ENCODE data around the gene ASIC1.

The ASIC1 gene

GRCh38 chr12:50052964-50053363, 4.4 kb upstream of the ASIC1 start:
- TF ChIP-seq CTCF (IDR thresholded peaks at IDR 0.05; ENCODE audit: low read depth, low read length): no peak
- no peak overlapping the region for H3K4me3 ChIP-seq (replicated peaks in 1 of 2; ENCODE audit: low read depth in 2 of 2, low read length in 2 of 2)
- no peak for DNase-seq (ENCODE audit: low read depth in 2 of 2)

GRCh38 chr12:50053583-50053982, 3.8 kb upstream of the ASIC1 start:
- H3K4me3 ChIP-seq (replicated peaks in 1 of 2; ENCODE audit: low read depth in 2 of 2, low read length in 2 of 2): no peak overlapping the region
- no peak for TF ChIP-seq CTCF (IDR thresholded peaks at IDR 0.05; ENCODE audit: low read depth, low read length)
- no peak for DNase-seq (ENCODE audit: low read depth in 2 of 2)

GRCh38 chr12:50055831-50056638, 1.4 kb upstream of the ASIC1 start:
- no peak overlapping the region for H3K4me3 ChIP-seq (replicated peaks in 1 of 2; ENCODE audit: low read depth in 2 of 2, low read length in 2 of 2)
- peak; percentile 54 to 56 for DNase-seq (ENCODE audit: low read depth in 2 of 2)
- peak; percentile 99 for TF ChIP-seq CTCF (IDR thresholded peaks at IDR 0.05; ENCODE audit: low read depth, low read length)

- no peak for DNase-seq (ENCODE audit: low read depth in 2 of 2)
- H3K4me3 ChIP-seq (replicated peaks in 1 of 2; ENCODE audit: low read depth in 2 of 2, low read length in 2 of 2): peak overlapping the region in 1 of 2 donors; percentile 63
- no peak for TF ChIP-seq CTCF (IDR thresholded peaks at IDR 0.05; ENCODE audit: low read depth, low read length)
Measured at GRCh38 chr12:50056639-50056976, 788 bp upstream of the ASIC1 start.

GRCh38 chr12:50057896-50058670, 687 bp downstream of the ASIC1 start:
- no peak for DNase-seq (ENCODE audit: low read depth in 2 of 2)
- peak overlapping the region; percentile 55 to 63 for H3K4me3 ChIP-seq (replicated peaks in 1 of 2; ENCODE audit: low read depth in 2 of 2, low read length in 2 of 2)
- no peak for TF ChIP-seq CTCF (IDR thresholded peaks at IDR 0.05; ENCODE audit: low read depth, low read length)

- DNase-seq (ENCODE audit: low read depth in 2 of 2): no peak
- no peak for TF ChIP-seq CTCF (IDR thresholded peaks at IDR 0.05; ENCODE audit: low read depth, low read length)
- no peak overlapping the region for H3K4me3 ChIP-seq (replicated peaks in 1 of 2; ENCODE audit: low read depth in 2 of 2, low read length in 2 of 2)
Measured at GRCh38 chr12:50058743-50059312, 1.4 kb downstream of the ASIC1 start.
